Tibial nerve (tissue), 4 donors: ENCODE data around the gene ZCCHC9.

Experiments
- EP300 ChIP-seq, 2 donors: sonication (generic); formaldehyde crosslinking; IDR thresholded peaks; one replicate each; pipeline ENCODE4 v1.6.1; 2017; ENCODE audit warnings: antibody characterized with exemption in 2 of 2, mild to moderate bottlenecking in 1 of 2
- POLR2A ChIP-seq, 2 donors: fragments of 450-650 bp; IDR thresholded peaks; one replicate each; pipeline ENCODE4 v1.6.1; 2017; ENCODE audit warnings: antibody characterized with exemption in 2 of 2, mild to moderate bottlenecking in 2 of 2, moderate library complexity in 2 of 2
- TF ChIP-seq, protein P1 (sequence below), 5 experiments: fragments of 200-600 bp in 3 of 5; fragments of 450-650 bp in 2 of 5; sonication (generic) in 3 of 5; IDR thresholded peaks; one replicate each; pipeline ENCODE4 v1.5.1; 2016 to 2019; ENCODE audit warnings: antibody characterized with exemption in 5 of 5, mild to moderate bottlenecking in 3 of 5, moderate library complexity in 2 of 5

DNA sequence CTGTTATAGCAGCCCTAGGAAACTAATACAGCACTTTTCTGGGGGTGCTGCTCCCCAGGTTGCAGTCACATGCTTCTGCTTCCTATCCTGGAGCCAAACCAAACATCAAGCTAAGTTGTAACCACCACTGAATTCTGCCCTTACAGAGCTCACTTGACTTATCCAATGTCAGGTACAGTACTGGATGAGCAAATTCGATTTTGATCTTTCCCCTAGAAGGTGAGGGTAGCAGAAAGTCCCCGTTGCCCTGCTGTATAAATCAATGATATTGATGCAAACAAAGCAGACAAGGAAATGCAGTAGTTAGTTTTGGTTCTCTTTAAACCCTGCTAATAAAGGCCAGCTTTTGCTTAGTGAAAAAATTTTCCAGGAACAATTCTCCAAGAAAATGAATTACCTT, 36.4 kb downstream of the ZCCHC9 start:
- TF ChIP-seq, protein P1, sequence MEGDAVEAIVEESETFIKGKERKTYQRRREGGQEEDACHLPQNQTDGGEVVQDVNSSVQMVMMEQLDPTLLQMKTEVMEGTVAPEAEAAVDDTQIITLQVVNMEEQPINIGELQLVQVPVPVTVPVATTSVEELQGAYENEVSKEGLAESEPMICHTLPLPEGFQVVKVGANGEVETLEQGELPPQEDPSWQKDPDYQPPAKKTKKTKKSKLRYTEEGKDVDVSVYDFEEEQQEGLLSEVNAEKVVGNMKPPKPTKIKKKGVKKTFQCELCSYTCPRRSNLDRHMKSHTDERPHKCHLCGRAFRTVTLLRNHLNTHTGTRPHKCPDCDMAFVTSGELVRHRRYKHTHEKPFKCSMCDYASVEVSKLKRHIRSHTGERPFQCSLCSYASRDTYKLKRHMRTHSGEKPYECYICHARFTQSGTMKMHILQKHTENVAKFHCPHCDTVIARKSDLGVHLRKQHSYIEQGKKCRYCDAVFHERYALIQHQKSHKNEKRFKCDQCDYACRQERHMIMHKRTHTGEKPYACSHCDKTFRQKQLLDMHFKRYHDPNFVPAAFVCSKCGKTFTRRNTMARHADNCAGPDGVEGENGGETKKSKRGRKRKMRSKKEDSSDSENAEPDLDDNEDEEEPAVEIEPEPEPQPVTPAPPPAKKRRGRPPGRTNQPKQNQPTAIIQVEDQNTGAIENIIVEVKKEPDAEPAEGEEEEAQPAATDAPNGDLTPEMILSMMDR (IDR thresholded peaks at IDR 0.05): no peak
- no peak for TF ChIP-seq EP300 (IDR thresholded peaks at IDR 0.05)
- no peak for TF ChIP-seq POLR2A (IDR thresholded peaks at IDR 0.05)
